NOMO-1 treated with dmso at 0.1 percent for 144 hours (cell line): ENCODE results near the gene FAM50A.
"Not testable (repeated sequence)": the region's sequence is repeated elsewhere in the genome, so short reads cannot be mapped to it uniquely, and the experiment has no call there.

Experiments
- DNase-seq: peaks from one replicate; lab custom pipeline; 2025; ENCODE audit not compliant: unreplicated experiment; lab: John Stamatoyannopoulos, UW

The FAM50A gene

GRCh38 chrX:154481911-154482601, 38.1 kb downstream of the FAM50A start:
- DNase-seq: no peak

DNA sequence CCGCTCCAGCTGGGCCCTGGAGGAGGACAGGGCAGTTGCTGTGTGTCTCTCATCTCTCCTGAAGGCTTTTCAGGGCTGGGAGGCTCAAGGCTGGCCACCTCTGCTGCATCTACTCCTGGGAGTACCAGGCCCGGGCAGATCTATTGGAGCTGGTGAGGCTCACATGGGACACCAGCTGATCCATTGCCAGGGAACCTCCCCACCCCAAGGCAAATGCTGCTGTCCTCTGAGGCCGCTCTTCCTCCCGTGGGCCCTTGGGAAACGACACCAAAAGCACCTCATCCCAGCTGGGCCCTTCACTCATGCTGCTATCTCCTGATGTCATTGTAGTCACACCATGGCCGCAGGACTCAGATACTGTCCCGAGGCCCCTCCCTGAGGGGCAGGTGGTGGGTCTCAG, 38.8 kb downstream of the FAM50A start:
- DNase-seq: no peak

DNA sequence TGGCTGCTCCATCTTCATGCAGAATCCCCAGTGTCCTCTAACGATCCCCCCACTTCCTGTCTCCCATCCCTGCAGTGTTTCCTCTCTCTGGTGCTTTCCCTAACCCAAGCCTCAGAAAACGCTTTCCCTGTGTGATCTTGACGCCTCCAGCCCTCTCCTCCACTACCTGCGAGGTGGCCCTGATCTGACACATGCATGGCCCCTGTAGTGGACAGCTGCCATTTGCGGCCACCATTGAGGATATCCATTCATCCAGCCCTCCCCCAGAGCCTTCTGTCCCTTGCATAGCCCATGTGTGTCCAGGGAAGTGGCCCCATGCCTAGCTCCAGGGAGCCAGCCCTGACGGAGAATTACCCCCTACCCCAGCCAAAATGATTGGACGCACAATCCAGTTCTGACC, 39.4 kb downstream of the FAM50A start:
- no peak for DNase-seq

- no peak for DNase-seq
Measured at GRCh38 chrX:154484255-154485149, 40.6 kb downstream of the FAM50A start.

DNA sequence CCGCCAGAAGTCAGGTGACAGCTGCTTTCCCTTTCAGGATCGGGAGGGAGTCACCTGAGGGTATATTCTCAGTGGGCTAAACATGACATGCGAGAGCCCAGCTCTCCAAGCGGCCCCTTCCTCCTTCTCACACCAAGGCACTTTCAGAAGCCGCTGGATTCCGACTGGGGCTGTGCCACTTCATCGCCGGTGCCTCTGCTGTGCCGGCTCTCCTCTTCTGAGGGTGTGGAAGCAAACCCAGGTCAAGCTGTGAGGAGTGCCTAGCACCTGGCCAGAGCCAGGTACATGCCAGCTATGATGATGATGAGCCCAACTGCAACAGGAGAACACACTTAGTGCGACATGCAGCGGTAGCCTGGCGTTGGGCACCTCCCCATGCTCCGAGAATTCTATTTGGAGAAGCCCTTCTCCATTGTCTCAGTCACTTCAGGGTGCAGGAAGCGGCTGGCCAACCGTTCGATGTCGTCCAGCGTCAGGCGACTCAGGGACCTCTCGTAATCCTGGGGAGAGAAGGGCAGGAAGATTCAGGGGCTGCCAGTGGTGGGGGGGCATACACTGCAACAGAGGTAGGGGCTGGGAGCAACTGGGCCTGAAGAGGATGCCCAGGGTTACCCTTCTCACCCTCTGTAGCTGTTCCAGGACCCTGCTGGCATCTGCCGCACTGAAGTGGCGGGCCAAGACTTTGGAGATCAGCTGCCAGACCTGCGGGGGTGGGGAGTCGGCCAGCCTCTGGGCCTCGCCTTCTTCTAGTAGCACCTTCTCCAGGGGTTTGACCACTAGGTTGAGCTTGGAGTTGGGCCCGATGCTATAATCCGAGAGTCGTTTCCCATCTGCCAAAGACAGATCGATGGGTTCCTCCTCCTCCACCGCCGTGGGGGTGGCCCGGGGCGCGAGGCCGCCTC, 41.5 kb downstream of the FAM50A start:
- DNase-seq: no peak

DNA sequence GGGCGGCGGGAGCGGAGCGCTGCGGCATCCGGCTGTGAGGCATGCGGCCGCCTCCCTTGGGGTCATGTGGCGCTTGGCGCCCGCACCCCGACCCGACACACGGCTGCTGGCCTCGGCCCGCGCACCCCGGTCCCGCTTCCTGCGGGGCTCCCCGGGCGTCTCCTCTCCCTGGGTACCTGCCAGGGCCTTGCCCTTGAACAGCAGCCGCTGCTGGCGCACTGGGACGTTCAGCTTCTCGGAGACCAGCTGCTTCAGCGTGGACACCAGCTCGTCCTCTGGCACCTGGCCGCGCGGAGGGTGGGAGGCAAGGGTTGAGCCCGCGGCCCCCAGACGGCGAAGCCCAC, 42.1 kb downstream of the FAM50A start:
- no peak for DNase-seq

DNA sequence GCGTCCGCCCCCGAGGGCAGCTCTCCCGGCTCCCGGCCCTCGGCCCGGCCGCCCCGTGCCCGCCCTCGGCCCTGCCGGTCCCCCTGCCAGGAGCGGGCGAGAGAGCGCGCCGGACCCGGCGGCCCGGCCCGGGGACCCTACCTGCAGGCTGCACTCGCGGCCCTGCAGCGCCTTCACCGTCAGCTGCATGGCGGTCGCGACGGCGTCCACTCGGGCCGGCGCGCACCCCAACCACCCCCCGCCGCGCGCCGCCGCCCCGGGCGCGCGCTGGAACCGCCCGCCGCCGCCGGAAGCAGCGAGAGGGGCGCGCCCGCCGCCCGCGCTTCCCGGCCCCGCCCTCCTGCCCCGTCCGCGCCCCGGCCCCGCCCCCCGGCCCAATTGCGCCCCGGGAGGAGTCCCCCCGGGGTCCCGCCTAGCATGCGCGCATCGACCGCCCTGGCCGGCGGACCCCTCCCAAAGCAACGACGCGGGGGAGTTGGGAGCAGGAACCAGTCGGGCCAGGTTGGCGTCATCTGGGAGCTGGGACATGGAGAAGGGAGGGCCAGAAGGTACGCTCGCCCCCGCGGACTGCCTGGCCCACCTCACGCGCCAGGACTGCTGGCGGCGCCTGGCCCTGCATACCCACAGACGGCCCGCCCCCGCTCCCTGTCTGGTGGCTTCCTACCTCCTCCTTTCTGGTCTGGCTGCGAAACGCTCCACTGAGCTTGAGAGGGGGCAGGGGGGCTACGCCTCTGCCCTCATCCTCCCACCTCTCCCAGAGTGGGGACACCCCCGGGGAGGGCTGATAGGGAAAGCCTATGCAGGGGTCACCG, 42.7 kb downstream of the FAM50A start, which contains the start of gene UBL4A:
Gene UBL4A (minus strand): TSS at position 220 of the 812 bp plus-strand sequence. CDS start 31 bp downstream, at position 189.
- DNase-seq: peak; percentile 5

DNA sequence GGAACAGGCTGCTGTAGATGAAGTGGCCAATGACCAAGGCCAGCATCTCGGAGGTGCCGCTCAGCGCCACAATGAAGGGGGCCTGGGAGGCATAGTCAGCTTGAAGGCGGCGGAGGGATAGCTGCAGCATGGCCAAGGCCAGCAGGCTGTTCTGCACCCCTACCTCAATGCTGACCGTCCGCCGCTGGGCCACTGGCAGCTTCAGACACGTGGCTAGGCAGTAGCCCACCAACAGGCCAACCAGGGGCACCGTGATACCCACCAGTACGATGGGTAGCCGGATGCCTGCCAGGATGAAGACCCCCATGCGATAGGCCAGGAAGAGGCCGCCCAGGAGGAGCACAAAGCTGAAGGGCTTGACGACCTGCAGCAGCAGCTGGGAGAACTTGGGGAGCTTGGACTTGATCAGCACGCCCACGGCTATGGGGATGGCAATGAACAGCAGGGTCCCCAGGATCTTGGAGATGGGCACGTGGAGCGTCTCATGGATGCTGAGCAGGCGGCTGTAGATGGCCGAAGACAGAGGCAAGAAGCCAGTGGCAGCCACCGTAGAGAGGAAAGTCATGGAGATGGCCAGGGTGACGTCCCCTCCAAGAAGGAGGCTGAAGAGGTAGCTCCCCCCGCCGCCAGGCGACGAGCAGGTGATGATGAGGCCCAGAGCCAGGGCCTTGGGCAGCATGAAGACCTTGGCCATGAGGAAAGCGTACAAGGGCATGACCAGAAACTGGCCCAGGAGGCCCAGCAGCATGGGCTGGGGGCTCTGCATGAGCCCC, 43.8 kb downstream of the FAM50A start:
- DNase-seq: no peak

DNA sequence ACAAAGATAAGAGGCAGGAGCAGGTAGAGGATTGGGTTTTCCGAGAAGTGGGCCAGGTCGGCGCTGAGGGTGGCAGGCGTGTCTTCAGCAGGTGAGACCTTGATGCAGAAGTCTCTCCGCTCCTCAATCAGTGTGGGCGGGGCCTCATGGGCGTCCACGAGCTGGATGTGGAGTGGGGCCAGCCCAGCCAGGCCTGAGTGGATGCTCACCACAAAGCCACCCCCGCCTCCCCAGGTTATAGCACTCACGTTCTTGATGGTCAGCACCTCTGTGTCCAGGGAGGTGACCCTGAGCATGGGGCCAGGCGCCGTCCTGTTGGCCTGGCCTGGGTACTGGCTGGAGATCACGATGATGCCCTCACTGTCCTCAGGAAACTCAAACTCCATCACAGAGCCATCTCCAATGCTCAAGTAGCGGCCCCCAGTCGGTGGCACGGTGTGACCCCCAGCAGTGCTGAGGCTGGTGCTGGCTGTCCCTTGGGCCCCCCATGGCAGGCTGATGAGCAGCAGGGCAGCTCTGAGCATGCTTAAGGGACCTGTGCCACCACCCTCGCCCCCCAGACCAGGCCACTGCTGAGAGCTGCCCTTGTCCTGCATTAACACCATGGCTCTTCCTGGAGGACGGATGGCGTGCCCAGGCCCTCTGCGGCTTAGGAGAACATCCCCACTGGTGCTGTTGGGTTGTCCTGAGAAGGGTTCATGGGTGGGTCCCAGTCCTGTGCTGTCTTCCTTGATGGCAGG, 44.6 kb downstream of the FAM50A start:
- no peak for DNase-seq

- no peak for DNase-seq
Measured at GRCh38 chrX:154489182-154489581, 45.2 kb downstream of the FAM50A start.

GRCh38 chrX:154490021-154490413, 46.1 kb downstream of the FAM50A start:
- DNase-seq: no peak

DNA sequence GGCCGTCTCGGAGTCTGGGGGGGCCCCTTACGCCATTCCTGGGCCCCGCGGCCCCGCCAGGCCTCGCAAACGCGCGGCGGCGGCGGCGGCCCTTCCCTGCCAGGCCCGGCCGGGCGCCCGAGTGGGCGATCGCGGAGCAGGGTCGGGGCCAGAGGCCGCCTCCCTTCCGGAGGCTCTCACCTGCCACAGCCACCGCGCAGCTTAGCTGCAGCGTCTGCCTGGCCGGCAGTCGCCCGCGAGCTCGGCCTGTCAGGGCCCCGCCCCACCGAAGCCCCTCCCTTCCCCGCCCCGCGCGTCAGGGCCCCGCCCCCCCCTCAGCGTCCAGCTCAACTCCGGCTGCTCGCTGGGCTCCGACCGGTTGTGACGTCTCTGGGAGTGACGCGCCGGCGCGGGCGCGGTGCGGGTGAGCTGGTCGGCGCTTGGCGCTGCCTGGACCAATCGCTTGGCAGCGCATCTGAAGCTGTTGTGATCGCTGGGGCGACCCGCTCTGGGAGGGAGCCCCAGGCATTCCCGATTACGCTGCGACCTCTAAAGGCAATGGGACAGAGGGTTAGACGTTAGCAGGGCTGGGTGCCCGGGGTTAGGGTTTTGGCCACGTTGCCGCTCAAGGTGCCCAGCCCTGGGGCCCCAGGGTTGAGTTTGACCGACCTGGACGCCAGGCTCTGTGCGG, 46.6 kb downstream of the FAM50A start, which contains the start of gene SLC10A3:
Gene SLC10A3 (minus strand): TSS at position 216 of the 670 bp plus-strand sequence. CDS start 1,689 bp downstream, outside the sequence.
- DNase-seq: peak; percentile 74

DNA sequence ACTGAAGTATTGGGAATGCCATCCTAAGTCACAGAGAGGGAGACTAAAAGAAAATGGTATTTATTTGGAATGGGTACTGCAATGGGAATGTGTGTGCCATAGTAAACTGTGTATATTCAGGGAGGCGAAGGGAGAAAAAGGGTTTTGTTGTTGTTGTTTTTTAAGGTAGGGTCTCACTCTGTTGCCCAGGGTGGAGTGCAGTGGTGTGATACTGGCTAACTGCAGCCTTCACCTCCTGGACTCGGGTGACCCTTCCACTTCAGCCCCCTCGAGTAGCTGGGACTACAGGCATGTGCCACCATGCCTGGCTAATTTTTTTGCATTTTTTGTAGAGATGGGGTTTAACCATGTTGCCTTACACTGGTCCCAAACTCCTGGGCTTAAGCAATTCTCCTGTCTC, 50.8 kb downstream of the FAM50A start:
- no peak for DNase-seq

DNA sequence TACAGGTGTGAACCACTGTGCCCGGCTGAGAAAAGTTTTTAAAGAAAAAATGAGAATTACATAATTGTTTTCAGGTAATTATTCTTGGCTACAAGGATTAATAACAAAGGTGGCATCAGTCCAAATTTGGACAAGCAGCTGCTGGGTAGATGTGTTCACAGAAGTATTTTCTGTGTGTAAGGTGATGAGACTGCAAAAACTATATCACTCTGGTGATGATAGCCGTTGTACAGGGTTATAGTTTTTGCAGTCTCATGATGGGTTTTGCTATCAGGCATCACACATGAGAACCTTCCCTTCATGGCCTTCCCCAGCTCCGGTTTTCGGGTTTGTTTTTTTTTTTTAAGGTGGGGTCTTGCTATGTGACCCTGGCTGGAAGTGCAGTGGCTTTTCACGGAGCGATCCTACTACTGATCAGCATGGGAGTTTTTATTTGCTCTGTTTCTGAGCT, 51.6 kb downstream of the FAM50A start:
- DNase-seq: no peak

GRCh38 chrX:154496591-154497137, 52.7 kb downstream of the FAM50A start:
- DNase-seq: not testable (repeated sequence)
